ENCODE results near the gene KIF26B.

KIF26B gene

DNA sequence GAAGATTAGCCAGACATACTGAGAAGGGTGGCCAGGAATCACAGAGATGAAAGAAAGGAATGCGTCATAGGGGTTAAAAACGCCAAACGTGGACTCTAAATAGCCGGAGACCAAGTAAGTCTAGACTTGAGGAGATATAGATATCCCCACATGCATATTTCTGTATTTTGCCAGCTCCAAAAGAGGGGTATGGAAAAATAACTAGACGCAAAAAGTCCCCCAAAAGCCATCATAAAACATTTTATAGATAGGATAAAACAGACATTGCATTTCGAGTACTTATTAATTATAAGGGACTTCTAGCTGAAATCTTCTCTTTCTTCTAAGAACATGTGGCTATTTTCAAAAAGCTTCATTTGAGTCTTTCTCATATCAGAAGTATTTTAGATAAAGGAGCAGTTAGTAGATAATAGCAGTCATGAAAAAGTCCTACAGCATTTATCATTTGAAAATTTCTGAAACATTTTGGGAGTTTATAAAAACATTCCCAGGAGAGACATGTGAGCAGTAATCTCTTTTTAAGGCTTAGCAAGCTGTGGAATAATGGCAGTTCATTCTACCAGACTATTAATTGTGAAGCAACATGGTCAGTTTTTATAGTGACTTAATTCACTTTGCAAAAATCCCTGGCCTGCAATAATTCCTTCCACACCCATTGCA lies 6.1 kb downstream of the KIF26B start:
- Histone ChIP-seq H3K4me1 (ENCODE audit: insufficient read depth, low read length) (peaks cover 13% of the 10 kb centered on the region), H3K27ac (ENCODE audit: low read length) (no peak overlapping the region), H3K9me3 (ENCODE audit: insufficient read depth, low read length, severe bottlenecking) (no peaks in the 10 kb centered on the region), H3K27me3 (ENCODE audit: insufficient read depth, low read length, poor library complexity) (peaks cover 13% of the 10 kb centered on the region), H4K20me1 (ENCODE audit: insufficient read depth, low read length) (no peaks in the 10 kb centered on the region), H3K36me3 (ENCODE audit: insufficient read depth, low read length) (no peaks in the 10 kb centered on the region), H3K79me2 (ENCODE audit: insufficient read depth, low read length) (no peaks in the 10 kb centered on the region), H3K4me2 (ENCODE audit: insufficient read depth, low read length) (no peak overlapping the region), H2AFZ (ENCODE audit: low read depth, low read length) (no peak overlapping the region), H3K9ac (ENCODE audit: low read depth, low read length) (no peak overlapping the region), H3K4me3 (ENCODE audit: low read depth in 1 of 2, low read length in 2 of 2) (no peak overlapping the region)
- TF ChIP-seq, protein P1, sequence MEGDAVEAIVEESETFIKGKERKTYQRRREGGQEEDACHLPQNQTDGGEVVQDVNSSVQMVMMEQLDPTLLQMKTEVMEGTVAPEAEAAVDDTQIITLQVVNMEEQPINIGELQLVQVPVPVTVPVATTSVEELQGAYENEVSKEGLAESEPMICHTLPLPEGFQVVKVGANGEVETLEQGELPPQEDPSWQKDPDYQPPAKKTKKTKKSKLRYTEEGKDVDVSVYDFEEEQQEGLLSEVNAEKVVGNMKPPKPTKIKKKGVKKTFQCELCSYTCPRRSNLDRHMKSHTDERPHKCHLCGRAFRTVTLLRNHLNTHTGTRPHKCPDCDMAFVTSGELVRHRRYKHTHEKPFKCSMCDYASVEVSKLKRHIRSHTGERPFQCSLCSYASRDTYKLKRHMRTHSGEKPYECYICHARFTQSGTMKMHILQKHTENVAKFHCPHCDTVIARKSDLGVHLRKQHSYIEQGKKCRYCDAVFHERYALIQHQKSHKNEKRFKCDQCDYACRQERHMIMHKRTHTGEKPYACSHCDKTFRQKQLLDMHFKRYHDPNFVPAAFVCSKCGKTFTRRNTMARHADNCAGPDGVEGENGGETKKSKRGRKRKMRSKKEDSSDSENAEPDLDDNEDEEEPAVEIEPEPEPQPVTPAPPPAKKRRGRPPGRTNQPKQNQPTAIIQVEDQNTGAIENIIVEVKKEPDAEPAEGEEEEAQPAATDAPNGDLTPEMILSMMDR (IDR thresholded peaks at IDR 0.05; ENCODE audit: borderline replicate concordance, extremely low read depth, low read length, poor library complexity, severe bottlenecking), result no peak
- TF ChIP-seq EZH2 (IDR thresholded peaks at IDR 0.05; ENCODE audit: borderline replicate concordance, low read depth, low read length, severe bottlenecking), result no peak
- ATAC-seq (ENCODE audit: insufficient read depth, low read depth) (no peak), DNase-seq (no peak)

DNA sequence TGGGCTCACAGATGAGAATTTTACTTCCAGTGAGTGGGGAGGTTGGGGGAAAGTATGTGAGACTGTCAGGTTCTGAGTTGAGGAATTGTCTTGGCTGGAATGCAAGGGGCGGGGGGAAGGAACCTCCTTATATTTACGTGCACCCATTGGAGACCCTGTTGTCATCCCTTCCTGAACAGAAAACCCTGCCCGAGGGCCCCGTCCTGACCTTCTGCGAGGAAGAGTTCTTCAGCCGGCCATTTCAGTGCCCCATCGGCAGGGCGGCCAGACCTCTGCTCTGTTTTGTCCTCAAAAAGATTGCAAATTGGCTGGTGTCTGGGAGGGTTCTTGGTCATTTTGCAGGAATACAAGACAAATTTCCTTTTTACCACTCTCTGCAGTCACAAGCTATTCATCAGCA lies 7.1 kb downstream of the KIF26B start:
- no peaks in the 10 kb centered on the region for H3K36me3 ChIP-seq (ENCODE audit: insufficient read depth, low read length)
- no peak overlapping the region for H3K4me3 ChIP-seq (ENCODE audit: low read depth in 1 of 2, low read length in 2 of 2)
- no peak overlapping the region for H3K4me2 ChIP-seq (ENCODE audit: insufficient read depth, low read length)
- H2AFZ ChIP-seq (ENCODE audit: low read depth, low read length), result no peak overlapping the region
- H3K27me3 ChIP-seq (ENCODE audit: insufficient read depth, low read length, poor library complexity), result peaks cover 16% of the 10 kb centered on the region
- H3K9ac ChIP-seq (ENCODE audit: low read depth, low read length), result no peak overlapping the region
- H3K9me3 ChIP-seq (ENCODE audit: insufficient read depth, low read length, severe bottlenecking), result no peaks in the 10 kb centered on the region
- no peak overlapping the region for H3K27ac ChIP-seq (ENCODE audit: low read length)
- TF ChIP-seq, protein P1 (IDR thresholded peaks at IDR 0.05; ENCODE audit: borderline replicate concordance, extremely low read depth, low read length, poor library complexity, severe bottlenecking), result no peak
- TF ChIP-seq EZH2 (IDR thresholded peaks at IDR 0.05; ENCODE audit: borderline replicate concordance, low read depth, low read length, severe bottlenecking), result no peak
- DNase-seq (no peak), ATAC-seq (ENCODE audit: insufficient read depth, low read depth) (no peak)
- H3K79me2 ChIP-seq (ENCODE audit: insufficient read depth, low read length), result no peaks in the 10 kb centered on the region
- H4K20me1 ChIP-seq (ENCODE audit: insufficient read depth, low read length), result no peaks in the 10 kb centered on the region
- peaks cover 3% of the 10 kb centered on the region for H3K4me1 ChIP-seq (ENCODE audit: insufficient read depth, low read length)

DNA sequence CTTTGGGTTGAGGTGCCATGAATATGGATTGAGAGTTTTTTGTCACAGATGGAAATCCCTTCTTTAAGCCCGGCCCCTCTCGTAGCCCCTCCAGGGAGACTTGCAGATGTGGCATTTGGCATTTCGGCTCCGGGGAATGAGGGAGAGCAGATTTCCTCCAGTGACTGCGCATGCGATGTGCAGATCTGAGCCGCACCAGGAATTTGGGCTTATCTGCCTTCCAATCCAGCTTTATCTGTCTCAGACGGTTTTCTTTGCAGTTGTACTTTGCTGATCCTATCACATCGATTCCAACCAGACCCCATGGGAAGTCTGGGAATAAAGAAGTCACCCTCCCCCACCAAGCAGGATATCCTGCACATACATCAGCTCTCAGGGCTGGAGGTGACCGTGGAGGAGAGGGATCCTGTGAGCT lies 11.7 kb downstream of the KIF26B start:
- DNase-seq, result no peak
- no peak for ATAC-seq (ENCODE audit: insufficient read depth, low read depth)
- H4K20me1 ChIP-seq (ENCODE audit: insufficient read depth, low read length), result no peaks in the 10 kb centered on the region
- no peak overlapping the region for H3K27ac ChIP-seq (ENCODE audit: low read length)
- H3K4me1 ChIP-seq (ENCODE audit: insufficient read depth, low read length), result 0 out of 2 replicates have a peak, but pooled peaks cover 7% of the 10 kb centered on the region
- no peak overlapping the region for H3K9ac ChIP-seq (ENCODE audit: low read depth, low read length)
- no peaks in the 10 kb centered on the region for H3K36me3 ChIP-seq (ENCODE audit: insufficient read depth, low read length)
- H3K4me2 ChIP-seq (ENCODE audit: insufficient read depth, low read length), result no peak overlapping the region
- H3K4me3 ChIP-seq (ENCODE audit: low read depth in 1 of 2, low read length in 2 of 2), result no peak overlapping the region
- no peaks in the 10 kb centered on the region for H3K9me3 ChIP-seq (ENCODE audit: insufficient read depth, low read length, severe bottlenecking)
- H2AFZ ChIP-seq (ENCODE audit: low read depth, low read length), result no peak overlapping the region
- no peak for TF ChIP-seq EZH2 (IDR thresholded peaks at IDR 0.05; ENCODE audit: borderline replicate concordance, low read depth, low read length, severe bottlenecking)
- TF ChIP-seq, protein P1 (IDR thresholded peaks at IDR 0.05; ENCODE audit: borderline replicate concordance, extremely low read depth, low read length, poor library complexity, severe bottlenecking), result no peak
- H3K27me3 ChIP-seq (ENCODE audit: insufficient read depth, low read length, poor library complexity), result peaks cover 9% of the 10 kb centered on the region
- no peaks in the 10 kb centered on the region for H3K79me2 ChIP-seq (ENCODE audit: insufficient read depth, low read length)

Measured in DND-41 (cell line).